Pons (tissue), 1 donor: ENCODE data around the gene NYAP1.
"Not testable (repeated sequence)": the region's sequence is repeated elsewhere in the genome, so short reads cannot be mapped to it uniquely, and the experiment has no call there.

Experiments
- DNase-seq: peaks from one replicate; pipeline ENCODE4 v3.0.0-alpha.2; 2016; ENCODE audit warnings: low spot score

Gene NYAP1

GRCh38 chr7:100483722-100484672 lies at the start of gene NYAP1:
NYAP1 (plus strand) TSS chr7:100483927; CDS start chr7:100485312, 1,385 bp downstream.
- DNase-seq: peak; percentile 35

DNA sequence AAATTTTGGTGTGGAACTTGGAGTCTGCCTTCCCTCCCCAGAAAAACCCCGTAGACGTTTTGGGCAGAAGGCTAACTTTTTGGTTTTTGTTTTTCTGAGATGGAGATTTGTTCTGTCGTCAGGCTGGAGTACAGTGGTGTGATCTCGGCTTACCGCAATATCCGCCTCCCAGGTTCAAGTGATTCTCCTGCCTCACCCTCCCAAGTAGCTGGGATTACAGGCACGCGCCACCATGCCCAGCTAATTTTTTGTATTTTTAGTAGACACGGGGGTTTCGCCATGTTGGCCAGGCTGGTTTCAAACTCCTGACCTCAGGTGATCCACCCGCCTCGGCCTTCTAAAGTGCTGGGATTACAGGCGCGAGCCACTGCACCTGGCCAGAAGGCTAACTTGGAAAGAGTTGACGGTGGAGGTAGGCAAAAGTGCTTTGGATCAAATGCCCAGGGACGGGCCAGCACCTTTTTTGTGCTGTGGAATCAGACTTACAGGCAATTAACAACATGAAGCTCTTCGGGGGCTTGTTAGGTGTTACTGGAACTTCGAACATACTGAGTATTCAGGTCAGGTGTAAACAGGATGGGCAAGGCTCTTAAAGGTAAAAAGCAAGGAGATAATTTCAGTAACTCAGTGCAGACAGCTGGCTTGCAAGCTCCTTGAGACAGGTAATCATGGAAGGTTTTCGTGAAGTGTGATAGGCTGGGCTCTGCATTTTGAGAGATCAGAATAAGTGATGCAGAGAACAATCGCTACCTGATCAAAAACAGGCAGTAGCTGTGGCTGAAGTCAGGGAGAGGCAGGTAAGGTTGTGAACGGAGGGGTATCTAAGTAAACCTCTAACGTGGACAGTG lies 49.2 kb upstream of the NYAP1 start:
- DNase-seq: no peak

GRCh38 chr7:100435401-100436304 lies 48.1 kb upstream of the NYAP1 start:
- DNase-seq: peak; percentile 17

DNA sequence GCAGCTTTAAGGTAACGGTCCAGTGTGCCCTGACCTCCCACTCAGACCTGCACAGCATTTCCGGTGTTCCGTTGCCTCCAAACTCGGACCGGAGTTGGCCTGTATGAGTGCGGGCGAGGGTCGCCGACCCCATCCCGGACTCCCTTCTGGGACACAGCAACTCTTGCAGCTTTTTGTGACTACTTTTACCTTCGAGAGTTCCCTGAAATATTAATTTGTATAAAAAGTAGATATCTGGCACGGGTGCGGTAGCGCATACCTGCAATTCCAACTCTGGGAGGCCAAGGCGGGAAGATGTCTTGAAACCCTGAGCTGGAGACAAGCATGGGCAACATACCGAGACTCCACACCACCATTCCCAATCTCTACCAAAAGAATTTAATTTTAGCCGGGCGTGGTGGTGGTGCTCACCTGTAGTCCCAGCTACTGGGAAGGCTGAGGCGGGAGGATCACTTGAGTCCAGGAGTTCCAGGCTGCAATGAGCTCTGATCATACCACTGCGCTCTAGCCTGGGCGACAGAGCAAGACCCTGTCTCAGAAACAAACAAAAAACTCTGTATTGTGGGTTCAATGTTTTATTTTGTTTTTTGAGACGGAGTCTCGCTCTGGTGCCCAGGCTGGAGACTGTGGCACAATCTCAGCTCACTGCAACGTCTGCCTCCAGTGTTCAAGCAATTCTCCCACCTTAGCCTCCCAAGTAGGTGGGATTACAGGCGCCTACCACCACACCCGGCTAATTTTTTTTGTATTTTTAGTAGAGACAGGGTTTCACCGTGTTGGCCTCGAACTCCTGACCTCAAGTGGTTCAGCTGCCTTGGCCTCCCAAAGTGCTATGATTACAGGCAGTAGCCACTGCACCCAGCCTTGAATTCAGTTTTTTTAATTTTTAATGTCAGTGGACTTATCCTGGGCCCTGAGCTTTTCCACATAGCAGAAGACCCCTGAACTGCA lies 46.3 kb upstream of the NYAP1 start:
- DNase-seq: no peak

DNA sequence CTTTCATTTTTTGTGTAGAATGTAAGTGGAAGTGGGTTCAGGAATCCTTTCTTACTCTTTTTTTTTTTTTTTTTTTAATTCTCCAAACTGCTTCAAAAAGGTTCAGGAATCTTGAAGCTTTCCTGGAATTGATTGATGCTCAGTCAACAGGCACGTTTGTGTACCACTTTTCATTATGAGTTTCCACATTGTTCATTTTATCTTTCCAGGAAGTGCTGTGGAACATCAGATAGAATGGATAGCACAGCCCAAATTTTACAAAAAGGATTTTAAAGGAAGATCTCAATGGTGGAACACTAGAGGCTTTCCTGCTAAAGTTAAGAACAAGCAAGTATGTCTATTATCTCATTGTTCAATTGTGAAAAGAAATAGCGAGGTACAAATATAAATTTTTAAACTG lies 45.6 kb upstream of the NYAP1 start:
- no peak for DNase-seq

GRCh38 chr7:100438731-100439130 lies 45.0 kb upstream of the NYAP1 start:
- not testable (repeated sequence) for DNase-seq

DNA sequence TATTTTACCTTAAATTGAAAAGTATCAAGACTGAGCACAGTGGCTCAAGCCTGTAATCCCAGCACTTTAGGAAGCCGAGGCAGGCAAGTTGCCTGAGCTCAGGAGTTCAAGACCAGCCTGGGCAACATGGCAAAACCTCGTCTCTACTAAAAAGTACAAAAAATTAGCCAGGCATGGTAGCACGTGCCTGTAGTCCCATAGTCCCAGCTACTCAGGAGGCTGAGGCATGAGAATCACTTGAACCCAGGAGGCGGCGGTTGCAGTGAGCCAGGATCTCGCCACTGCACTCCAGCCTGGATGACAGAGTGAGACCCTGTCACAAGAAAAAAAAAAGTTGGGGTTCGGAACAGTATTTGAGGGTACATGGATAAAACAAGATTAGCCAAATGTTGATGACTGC lies 44.5 kb upstream of the NYAP1 start:
- DNase-seq: not testable (repeated sequence)

DNA sequence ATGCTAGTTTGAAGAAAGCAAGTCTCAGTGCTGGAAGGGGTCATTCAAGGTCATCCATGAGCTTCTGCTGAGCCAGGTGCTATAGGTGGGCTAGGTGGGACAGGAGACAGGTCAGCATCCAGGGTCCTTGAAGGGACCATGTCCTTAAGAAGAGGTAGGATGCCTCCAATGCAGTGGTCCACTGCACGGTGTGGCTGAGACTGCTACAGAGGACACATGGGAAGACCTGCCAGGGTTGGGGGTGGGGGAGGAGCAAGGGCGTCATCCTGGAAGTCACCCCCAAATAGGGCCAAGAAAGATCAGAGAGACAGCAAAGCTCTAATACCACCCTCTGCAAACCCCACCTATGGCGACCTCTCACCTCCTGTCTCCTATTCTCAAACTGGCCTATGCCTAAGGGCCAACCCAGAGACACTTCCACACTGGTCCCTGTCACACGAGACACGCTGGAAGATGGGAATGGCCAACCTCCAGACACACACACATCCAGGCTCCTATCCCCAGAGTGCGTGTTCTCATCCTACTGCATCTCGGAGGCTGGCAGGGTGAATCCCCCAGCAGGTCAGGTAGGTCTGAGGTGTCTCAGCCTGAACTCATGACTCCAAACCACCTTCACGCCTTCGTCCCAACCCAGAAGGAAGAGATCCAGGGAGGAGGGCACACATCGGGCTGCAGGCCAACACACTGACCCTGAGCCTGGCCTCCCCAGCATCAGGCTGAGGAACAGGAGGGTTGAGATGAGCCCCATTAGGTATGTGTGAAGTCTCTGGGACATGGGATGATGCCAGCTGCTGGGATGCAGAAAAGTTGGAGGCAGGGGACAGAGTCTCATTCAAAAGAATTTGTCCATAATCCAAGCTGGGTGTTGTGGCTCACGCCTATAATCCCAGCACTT lies 41.8 kb upstream of the NYAP1 start:
- DNase-seq: no peak

DNA sequence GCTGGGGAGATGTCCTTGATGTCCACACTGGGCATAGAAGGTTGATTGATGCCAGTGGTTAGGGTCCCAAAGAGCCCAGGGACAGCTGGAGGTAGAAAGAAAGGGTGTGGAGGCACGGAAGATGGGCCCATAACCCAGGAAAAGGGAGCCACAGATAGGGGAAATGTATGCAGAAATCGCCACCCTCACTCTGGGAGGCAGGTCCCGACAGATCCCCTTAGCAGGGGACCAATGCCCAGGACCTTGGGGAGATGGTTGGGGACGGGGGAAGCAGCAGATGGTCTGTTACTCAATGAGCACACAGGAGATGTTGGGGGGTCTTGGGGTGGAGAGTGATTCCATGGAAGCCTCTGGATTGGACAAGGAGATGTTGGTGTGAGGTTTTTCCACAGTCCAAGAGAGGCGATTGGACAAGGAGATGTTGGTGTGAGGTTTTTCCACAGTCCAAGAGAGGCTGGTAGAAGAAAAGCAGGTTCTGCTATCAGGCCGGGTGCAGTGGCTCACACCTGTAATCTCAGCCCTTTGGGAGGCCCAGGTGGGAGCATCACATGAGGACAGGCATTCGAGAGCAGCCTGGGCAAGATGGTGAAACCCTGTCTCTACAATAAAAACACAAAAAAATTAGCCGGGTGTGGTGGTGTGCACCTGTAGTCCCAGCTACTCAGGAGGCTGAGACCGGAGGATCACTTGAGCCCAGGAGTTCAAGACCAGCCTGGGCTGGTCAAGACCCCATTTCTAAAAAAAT lies 40.5 kb upstream of the NYAP1 start:
- DNase-seq: no peak

- DNase-seq: no peak
These were observed 39.1 kb upstream of the NYAP1 start for GRCh38 chr7:100444311-100445278.

GRCh38 chr7:100446040-100446439 lies 37.7 kb upstream of the NYAP1 start:
- DNase-seq: no peak

- DNase-seq: not testable (repeated sequence)
These were observed 36.4 kb upstream of the NYAP1 start for GRCh38 chr7:100447363-100447762.

GRCh38 chr7:100449190-100449795 lies 34.4 kb upstream of the NYAP1 start:
- DNase-seq: no peak

- no peak for DNase-seq
These were observed 31.2 kb upstream of the NYAP1 start for GRCh38 chr7:100452513-100452912.

DNA sequence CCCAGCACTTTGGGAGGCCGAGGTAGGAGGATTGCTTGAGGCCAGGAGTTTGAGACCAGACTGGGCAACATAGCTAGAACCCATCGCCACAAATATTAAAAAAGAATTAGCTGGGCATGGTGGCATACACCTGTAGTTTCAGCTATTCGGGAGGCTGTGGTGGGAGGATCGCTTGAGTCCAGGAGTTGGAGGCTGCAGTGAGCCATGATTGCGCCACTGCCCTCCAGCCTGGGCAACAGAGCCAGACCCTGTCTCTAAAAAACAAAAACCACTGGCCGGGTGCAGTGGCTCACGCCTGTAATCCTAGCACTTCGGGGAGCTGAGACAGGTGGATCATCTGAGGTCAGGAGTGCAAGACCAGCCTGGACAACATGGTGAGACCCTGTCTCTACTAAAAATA lies 29.9 kb upstream of the NYAP1 start:
- DNase-seq: not testable (repeated sequence)

- DNase-seq: no peak
These were observed 28.5 kb upstream of the NYAP1 start for GRCh38 chr7:100455206-100455605.

- no peak for DNase-seq
These were observed 27.2 kb upstream of the NYAP1 start for GRCh38 chr7:100456562-100456961.
